PFSK-1 (cell line): Measurements from ENCODE around the gene PPFIBP2.

Experiments used
- POLR2AphosphoS5 ChIP-seq: IDR thresholded peaks from 2 replicates; pipeline ENCODE4 v1.6.1; 2012; ENCODE audit warnings: low read depth, mild to moderate bottlenecking, control low read depth, low read length, moderate library complexity
- REST ChIP-seq, 2 experiments: IDR thresholded peaks; 2 replicates each; pipeline versions ENCODE4 v1.6.1 to v1.8.0; 2011 to 2012; ENCODE audit warnings: low read depth in 2 of 2, low read length in 2 of 2, control low read depth in 1 of 2, inconsistent platforms in 1 of 2, mild to moderate bottlenecking in 1 of 2, moderate library complexity in 1 of 2; ENCODE audit not compliant: insufficient read depth in 1 of 2
- SIN3A ChIP-seq: IDR thresholded peaks from 2 replicates; pipeline ENCODE4 v1.6.1; 2012; ENCODE audit warnings: mild to moderate bottlenecking, low read length, moderate library complexity, borderline replicate concordance; ENCODE audit not compliant: insufficient read depth

GRCh38 chr11:7467652-7468051 lies 46.1 kb upstream of the PPFIBP2 start:
- no peak for TF ChIP-seq REST (IDR thresholded peaks at IDR 0.05; ENCODE audit: insufficient read depth in 1 of 2, low read depth in 2 of 2, low read length in 2 of 2)
- no peak for TF ChIP-seq SIN3A
- TF ChIP-seq POLR2AphosphoS5: no peak
